WERI-Rb-1 (cell line): ENCODE results near the gene VAX1.

Experiments
- DNase-seq: peaks from one replicate; pipeline ENCODE4 v3.0.0-alpha.2; 2020
- H3K27ac ChIP-seq: fragments of 250-450 bp; sonication (Bioruptor Pico); 2 replicates; pipeline ENCODE4 v1.5.1; 2020; ENCODE audit warnings: mild to moderate bottlenecking, moderate library complexity
- H3K27me3 ChIP-seq: fragments of 250-450 bp; sonication (Bioruptor Pico); 2 replicates; pipeline ENCODE4 v1.5.1; 2021; ENCODE audit warnings: mild to moderate bottlenecking, low read depth, moderate library complexity; ENCODE audit not compliant: insufficient read depth, severe bottlenecking
- H3K36me3 ChIP-seq: fragments of 250-450 bp; sonication (Bioruptor Pico); 2 replicates; pipeline ENCODE4 v1.5.1; 2020; ENCODE audit warnings: mild to moderate bottlenecking, moderate library complexity
- H3K4me3 ChIP-seq: 2 replicates; pipeline ENCODE4 v1.5.1; 2011; ENCODE audit warnings: low read depth, mild to moderate bottlenecking, control low read depth, low read length
- H3K9me3 ChIP-seq: fragments of 250-450 bp; sonication (Bioruptor Pico); 2 replicates; pipeline ENCODE4 v1.5.1; 2021; ENCODE audit warnings: mild to moderate bottlenecking, moderate library complexity; ENCODE audit not compliant: severe bottlenecking
- TF ChIP-seq, protein P1 (sequence below): IDR thresholded peaks from 2 replicates; pipeline ENCODE4 v1.5.1; 2011; ENCODE audit warnings: low read depth, mild to moderate bottlenecking, control low read depth, inconsistent platforms, low read length

The VAX1 gene

GRCh38 chr10:117175901-117176534 lies 37.9 kb upstream of the VAX1 start:
- H3K36me3 ChIP-seq: no peaks in the 10 kb centered on the region
- H3K4me3 ChIP-seq: peak overlapping the region; percentile 45

GRCh38 chr10:117175215-117175900 lies 37.3 kb upstream of the VAX1 start:
- peak; percentile 23 for DNase-seq
- peaks cover 78% of the 10 kb centered on the region for H3K27me3 ChIP-seq
- H3K4me3 ChIP-seq: peak overlapping the region; percentile 45
- H3K36me3 ChIP-seq: no peaks in the 10 kb centered on the region
- H3K9me3 ChIP-seq: no peaks in the 10 kb centered on the region
- H3K27ac ChIP-seq: no peak overlapping the region
- TF ChIP-seq, protein P1, sequence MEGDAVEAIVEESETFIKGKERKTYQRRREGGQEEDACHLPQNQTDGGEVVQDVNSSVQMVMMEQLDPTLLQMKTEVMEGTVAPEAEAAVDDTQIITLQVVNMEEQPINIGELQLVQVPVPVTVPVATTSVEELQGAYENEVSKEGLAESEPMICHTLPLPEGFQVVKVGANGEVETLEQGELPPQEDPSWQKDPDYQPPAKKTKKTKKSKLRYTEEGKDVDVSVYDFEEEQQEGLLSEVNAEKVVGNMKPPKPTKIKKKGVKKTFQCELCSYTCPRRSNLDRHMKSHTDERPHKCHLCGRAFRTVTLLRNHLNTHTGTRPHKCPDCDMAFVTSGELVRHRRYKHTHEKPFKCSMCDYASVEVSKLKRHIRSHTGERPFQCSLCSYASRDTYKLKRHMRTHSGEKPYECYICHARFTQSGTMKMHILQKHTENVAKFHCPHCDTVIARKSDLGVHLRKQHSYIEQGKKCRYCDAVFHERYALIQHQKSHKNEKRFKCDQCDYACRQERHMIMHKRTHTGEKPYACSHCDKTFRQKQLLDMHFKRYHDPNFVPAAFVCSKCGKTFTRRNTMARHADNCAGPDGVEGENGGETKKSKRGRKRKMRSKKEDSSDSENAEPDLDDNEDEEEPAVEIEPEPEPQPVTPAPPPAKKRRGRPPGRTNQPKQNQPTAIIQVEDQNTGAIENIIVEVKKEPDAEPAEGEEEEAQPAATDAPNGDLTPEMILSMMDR: no peak

More at GRCh38 chr10:117175901-117176534, 37.9 kb upstream of the VAX1 start:
- no peak overlapping the region for H3K27ac ChIP-seq
- H3K9me3 ChIP-seq: no peaks in the 10 kb centered on the region
- DNase-seq: peak; percentile 75
- TF ChIP-seq, protein P1: peak; percentile 71
- H3K27me3 ChIP-seq: peaks cover 75% of the 10 kb centered on the region

DNA sequence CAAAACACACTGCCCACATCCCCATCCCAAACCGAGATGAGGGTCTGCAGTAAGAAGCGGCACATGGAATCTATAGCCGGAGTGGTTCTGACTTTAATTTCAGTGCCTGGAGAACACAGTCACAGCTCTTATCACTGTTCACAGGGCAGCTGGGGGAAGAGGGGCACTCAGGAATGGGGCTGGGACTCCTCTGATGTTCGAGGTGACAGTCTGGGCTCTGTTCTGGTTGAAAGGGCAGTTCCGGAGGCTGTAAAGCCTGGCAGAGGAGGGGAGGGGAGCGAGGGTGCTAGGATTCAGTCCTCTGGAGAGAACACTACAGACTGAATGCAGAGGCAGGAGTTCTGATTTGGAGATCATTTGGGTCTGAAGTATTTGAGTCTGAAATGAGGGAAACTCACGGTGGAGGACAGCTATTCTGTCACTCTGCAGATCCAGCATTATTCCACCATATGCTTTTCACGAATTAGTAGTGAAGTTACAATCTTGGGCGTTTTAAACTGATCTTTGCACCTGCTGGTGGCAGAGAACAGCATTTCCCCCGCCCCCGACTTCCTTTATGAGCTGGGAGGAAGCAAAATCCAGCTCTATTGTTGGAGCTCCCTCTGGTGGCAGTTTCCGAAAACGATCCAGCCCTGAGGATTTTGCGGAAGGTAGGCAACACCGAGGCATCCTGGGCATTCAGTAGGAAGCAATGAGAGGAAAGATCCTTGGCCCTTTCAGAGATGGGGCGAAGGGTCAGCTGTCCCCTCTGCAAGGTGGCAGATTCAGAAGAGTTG lies 36.6 kb upstream of the VAX1 start:
- TF ChIP-seq, protein P1: peak; percentile 79
- Histone ChIP-seq H3K27me3 (peaks cover 80% of the 10 kb centered on the region), H3K4me3 (peak overlapping the region; percentile 45)

DNA sequence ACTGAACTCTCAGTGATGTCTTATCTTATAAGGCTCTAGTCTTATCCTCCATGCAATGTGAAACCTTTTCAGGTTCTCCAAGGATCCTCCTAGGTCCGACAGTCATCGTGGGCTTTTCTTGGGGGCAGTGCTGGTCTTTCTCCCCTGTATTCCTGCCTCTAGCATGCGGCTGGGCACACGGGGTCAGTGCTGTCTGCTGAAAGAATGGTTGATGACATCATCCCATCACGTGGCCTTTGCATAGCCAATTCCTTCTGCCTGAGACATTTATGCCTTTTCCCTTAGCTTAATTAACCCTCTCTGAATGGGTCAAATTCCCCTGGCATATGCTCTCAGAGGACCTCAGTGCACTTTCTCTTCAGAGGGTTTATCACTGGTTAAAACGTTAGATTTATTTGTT lies 32.2 kb upstream of the VAX1 start:
- peaks cover 85% of the 10 kb centered on the region for H3K27me3 ChIP-seq
- no peak overlapping the region for H3K4me3 ChIP-seq
- TF ChIP-seq, protein P1: no peak
- no peak overlapping the region for H3K27ac ChIP-seq
- DNase-seq: no peak
- H3K9me3 ChIP-seq: no peaks in the 10 kb centered on the region
- H3K36me3 ChIP-seq: no peaks in the 10 kb centered on the region

More for the DNA sequence above, 36.6 kb upstream of the VAX1 start:
- Histone ChIP-seq H3K9me3 (no peaks in the 10 kb centered on the region), H3K27ac (no peak overlapping the region), H3K36me3 (no peaks in the 10 kb centered on the region)
- DNase-seq: peak; percentile 85

- TF ChIP-seq, protein P1: no peak
- Histone ChIP-seq H3K36me3 (no peaks in the 10 kb centered on the region), H3K27me3 (peaks cover 93% of the 10 kb centered on the region), H3K4me3 (no peak overlapping the region), H3K9me3 (no peaks in the 10 kb centered on the region), H3K27ac (no peak overlapping the region)
- DNase-seq: no peak
These were observed 31.4 kb upstream of the VAX1 start for GRCh38 chr10:117169480-117169879.
